ENCODE data around the gene CENPVL1.

DNA sequence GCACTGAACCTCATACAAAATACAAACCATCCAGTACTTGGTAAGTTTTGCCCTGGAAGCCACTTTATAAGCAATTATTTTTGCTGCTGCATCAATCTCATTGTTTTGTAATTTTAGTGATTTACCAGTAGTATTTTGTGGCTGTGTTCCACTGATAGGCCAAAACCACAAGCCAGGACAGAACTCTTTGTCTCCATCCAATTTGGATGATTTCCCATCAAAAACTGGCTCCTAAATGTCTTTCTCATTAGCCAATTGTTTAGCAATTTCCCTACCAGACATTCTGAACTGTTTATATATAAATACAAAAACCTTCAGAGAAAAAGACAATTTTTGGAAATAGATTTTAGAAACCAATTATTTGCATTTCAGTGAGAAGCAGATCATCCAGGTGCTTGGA, 37.4 kb downstream of the CENPVL1 start:
- TF ChIP-seq YY1 (IDR thresholded peaks at IDR 0.05; ENCODE audit: insufficient read depth, insufficient read length), result no peak
- no peak for TF ChIP-seq SUZ12 (IDR thresholded peaks at IDR 0.05; ENCODE audit: extremely low read depth, insufficient read depth, insufficient read length)

Data from NT2/D1 (cell line).